ENCODE results near the gene PSME3IP1. TPM values are rescaled to one million over a fixed set of nuclear protein-coding genes. Genes with fewer than 3 reads are reported as not detected.

PSME3IP1 gene
- total and polyA plus RNA-seq, 2 experiments from 2014 or later: 78.0 to 105 TPM

- Histone ChIP-seq H3K27ac (ENCODE audit: low read depth) (no peak overlapping the region), H4K20me1 (replicated peaks; ENCODE audit: insufficient read depth) (no peaks in the 10 kb centered on the region), H3K9me2 (ENCODE audit: insufficient read depth) (no peaks in the 10 kb centered on the region), H3K79me2 (replicated peaks; ENCODE audit: insufficient read depth) (no peaks in the 10 kb centered on the region), H3K4me3 (no peak overlapping the region), H2AFZ (no peak overlapping the region), H3K27me3 (ENCODE audit: insufficient read depth) (no peaks in the 10 kb centered on the region), H3K4me1 (ENCODE audit: insufficient read depth) (peaks cover 11% of the 10 kb centered on the region), H3K4me2 (no peak overlapping the region), H3K36me3 (ENCODE audit: insufficient read depth) (no peaks in the 10 kb centered on the region), H3F3A (replicated peaks; ENCODE audit: low read depth) (no peaks in the 10 kb centered on the region)
- DNase-seq (ENCODE audit: low spot score) (peak; percentile 34), ATAC-seq (peak; percentile 67)
- peaks cover 1% of the 10 kb centered on the region for H3K27me3 Mint-ChIP-seq (ENCODE audit: insufficient read depth, low read depth, poor library complexity)
- no peak overlapping the region; the same call in 2 of the 3 replicates for H3K4me3 Mint-ChIP-seq
- no peak overlapping the region for H3K27ac Mint-ChIP-seq
- TF ChIP-seq EZH2 (IDR thresholded peaks at IDR 0.05; ENCODE audit: low read depth, unreplicated experiment): no peak
- no peak for TF ChIP-seq ETS1 (IDR thresholded peaks at IDR 0.05)
- TF ChIP-seq STAT1 (IDR thresholded peaks at IDR 0.05; ENCODE audit: unreplicated experiment): no peak
- no peak for TF ChIP-seq JUNB (IDR thresholded peaks at IDR 0.05; ENCODE audit: unreplicated experiment)
- TF ChIP-seq NANOG (IDR thresholded peaks at IDR 0.05; ENCODE audit: borderline replicate concordance): no peak
- TF ChIP-seq ZNF114 (CRISPR knock-in tag; IDR thresholded peaks at IDR 0.05): no peak
- TF ChIP-seq ZNF462 (CRISPR knock-in tag; IDR thresholded peaks at IDR 0.05): no peak
- TF ChIP-seq POLR2AphosphoS5 (IDR thresholded peaks at IDR 0.05; ENCODE audit: low read depth): no peak
- no peak for TF ChIP-seq CREB1 (CRISPR knock-in tag; IDR thresholded peaks at IDR 0.05; ENCODE audit: low read depth)
- TF ChIP-seq REST (IDR thresholded peaks at IDR 0.05; ENCODE audit: unreplicated experiment): no peak
- TF ChIP-seq ZNF331 (CRISPR knock-in tag; IDR thresholded peaks at IDR 0.05; ENCODE audit: low read depth): no peak
- no peak for TF ChIP-seq EZH2phosphoT487 (IDR thresholded peaks at IDR 0.05; ENCODE audit: unreplicated experiment)
- no peak for TF ChIP-seq CTCF (conservative IDR thresholded peaks at IDR 0.05; ENCODE audit: low read depth in 2 of 2)
- H3K9me3 Mint-ChIP-seq: no peaks in the 10 kb centered on the region
- peaks cover 43% of the 10 kb centered on the region for H3K4me1 Mint-ChIP-seq
- no peaks in the 10 kb centered on the region for H3K36me3 Mint-ChIP-seq (ENCODE audit: low read depth)
Observed at GRCh38 chr16:57102888-57103851, 82.7 kb downstream of the PSME3IP1 start.

Data from GM23338 (cell line).